Embryonic facial prominence (tissue), 1 donor: ENCODE measurements around the gene SETD2.

Experiments used
- DNase-seq: peaks from one replicate; pipeline ENCODE4 v3.0.0-alpha.2; 2016; ENCODE audit errors: extremely low spot score

The SETD2 gene

DNA sequence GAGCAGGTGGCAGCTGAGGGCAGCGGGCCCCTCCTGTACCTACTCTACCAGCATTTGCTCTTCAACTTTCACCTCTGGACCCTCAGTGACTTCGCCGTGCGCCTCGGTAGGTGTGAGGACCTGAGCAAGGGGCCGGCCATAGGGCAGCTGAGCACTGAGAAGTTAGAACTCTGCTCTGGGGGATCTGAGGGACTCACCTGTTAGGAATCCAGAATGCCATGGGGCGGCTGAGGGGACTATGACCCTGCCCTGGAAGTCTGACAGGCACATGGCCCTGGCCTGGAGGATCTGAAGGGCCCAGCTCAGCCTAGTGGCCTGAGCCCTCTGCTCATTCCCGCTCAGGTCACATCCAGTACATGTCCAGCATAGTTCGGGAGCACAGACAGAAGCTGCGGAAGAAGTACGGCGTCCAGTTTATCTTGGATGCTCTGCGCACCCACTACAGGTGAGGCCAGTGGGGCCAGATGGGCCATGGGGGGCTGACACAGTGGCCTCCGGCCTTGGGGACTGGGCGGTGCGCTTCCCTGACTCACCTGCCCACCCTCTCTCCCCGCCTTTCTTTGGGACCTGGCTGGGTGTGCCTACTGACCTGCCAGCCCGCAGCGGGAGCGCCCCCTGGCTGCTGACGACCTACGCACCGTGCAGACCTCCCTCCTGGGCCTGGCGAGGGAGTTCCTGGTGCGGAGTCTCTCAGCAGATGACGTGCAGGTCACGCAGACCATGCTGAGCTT is 165.6 kb downstream of the SETD2 start:
- no peak for DNase-seq

DNA sequence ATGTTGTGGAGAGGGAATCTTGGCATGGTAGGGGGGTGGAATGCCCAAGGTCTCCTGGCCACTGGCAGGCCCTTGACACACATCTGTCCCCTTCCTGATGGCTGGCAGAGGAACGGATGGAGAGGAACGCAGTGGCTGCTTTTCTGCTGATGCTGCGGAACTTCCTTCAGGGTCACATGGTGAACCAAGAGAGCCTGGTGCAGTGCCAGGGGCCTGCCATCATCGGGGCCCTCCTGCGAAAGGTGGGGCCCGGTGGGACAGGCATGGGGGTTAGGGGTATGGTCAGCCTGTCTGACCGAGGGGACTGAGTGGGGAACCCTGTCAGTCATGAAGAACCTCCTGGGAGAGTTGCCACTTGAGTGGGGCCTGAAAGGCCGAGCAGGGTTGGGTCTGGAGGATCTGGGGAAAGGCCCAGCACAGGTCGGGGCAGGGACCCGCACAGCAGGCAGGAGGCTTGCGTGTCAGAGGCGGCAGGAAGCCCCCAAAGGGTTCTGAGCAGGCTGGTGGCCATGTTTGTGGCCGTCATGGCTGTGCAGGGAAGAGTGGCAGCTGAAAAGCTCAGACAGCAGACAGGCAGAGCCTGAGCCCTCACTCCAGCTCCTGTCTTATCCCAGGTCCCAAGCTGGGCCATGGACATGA is 166.3 kb downstream of the SETD2 start:
- DNase-seq, result no peak

GRCh38 chr3:46996689-46997452 is 167.0 kb downstream of the SETD2 start:
- DNase-seq, result no peak

GRCh38 chr3:46995901-46996562 is 167.9 kb downstream of the SETD2 start:
- no peak for DNase-seq

DNA sequence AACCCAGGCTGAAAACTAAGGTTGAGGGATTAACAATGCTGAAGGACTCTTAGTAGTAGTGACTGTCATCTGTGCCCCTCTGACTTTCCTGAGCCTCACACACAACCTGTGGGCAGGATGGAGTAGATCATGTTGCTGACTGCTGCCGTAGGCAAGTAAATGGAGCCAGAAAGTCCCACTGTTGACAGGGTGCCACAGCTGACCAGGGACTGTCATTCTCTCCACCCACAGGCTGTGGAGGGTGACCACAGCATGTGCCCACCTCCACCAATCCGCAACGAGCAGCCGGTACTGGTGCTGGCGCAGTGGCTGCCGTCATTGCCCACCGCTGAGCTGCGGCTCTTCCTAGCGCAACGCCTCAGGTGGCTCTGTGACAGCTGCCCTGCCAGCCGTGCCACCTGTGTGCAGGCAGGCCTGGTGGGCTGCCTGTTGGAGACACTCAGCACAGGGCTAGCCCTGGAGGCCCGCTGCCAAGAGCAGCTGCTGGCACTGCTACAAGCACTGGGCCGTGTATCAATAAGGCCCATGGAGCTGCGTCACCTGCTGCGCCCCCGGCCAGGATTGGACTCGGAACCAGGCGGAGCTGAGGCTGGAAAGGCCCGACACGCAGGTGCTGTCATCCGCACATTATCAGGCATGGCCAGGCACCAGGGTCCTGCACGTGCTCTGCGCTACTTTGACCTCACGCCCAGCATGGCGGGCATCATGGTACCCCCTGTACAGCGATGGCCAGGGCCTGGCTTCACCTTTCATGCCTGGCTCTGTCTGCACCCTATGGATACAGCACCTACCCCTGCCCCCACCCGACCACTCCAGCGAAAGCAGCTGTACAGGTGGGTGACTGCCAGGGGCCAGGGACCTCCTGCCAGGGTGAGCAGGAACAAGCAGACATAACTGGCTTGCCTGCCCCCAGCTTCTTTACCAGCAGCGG is 168.8 kb downstream of the SETD2 start:
- DNase-seq, result no peak

GRCh38 chr3:46993986-46994385 is 169.9 kb downstream of the SETD2 start:
- DNase-seq, result no peak

- no peak for DNase-seq
Measured at GRCh38 chr3:46993292-46993691, 170.6 kb downstream of the SETD2 start.

DNA sequence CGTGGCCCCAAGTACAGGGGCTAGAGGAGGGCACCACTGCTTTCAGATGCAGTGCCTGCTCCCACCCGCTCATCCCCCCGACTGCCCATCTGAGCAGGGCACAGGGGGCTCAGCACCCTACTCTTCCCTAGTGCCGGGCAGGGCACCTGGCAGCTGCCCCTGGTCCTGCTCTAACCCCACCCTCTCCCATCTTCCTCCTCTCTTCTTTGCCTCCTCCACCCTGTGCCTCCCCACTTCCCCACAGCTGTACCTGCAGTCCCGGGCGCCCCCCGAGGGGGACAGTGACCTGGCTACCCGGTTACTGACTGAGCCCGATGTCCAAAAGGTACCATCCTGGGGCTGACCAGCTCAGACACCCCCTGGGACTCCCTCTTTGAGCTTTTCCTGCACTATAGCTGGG is 171.7 kb downstream of the SETD2 start:
- DNase-seq, result no peak

- DNase-seq, result no peak
Measured at GRCh38 chr3:46991406-46992165, 172.3 kb downstream of the SETD2 start.

- no peak for DNase-seq
Measured at GRCh38 chr3:46990573-46991374, 173.1 kb downstream of the SETD2 start.

DNA sequence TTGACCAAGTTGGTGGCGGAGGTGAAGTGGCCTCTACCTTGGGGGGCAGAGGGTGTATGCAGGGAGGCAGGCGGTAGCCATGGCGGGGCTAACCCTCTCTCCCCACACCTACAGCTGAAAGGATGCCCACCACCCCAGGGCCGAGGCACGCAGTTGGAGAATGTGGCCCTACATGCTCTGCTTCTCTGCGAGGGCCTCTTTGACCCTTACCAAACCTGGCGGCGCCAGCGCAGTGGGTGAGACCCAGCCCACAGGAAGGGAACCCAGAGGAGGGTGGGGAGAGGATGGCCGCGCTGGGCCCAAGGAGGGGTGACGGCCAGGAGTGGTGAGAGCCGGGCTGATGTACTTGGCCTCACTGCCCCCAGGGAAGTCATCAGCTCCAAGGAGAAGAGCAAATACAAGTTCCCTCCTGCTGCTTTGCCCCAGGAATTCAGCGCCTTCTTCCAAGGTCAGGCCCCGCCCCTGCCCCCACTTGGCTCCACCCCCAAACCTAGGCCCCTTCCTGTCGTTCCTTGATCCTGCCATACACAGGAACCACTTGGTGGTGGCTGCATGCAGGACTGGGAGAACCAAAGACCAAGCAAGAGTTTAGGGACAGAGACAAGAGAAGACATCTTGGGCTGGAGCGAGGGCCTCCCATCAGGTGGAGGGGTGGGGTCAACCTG is 174.6 kb downstream of the SETD2 start:
- DNase-seq, result no peak

DNA sequence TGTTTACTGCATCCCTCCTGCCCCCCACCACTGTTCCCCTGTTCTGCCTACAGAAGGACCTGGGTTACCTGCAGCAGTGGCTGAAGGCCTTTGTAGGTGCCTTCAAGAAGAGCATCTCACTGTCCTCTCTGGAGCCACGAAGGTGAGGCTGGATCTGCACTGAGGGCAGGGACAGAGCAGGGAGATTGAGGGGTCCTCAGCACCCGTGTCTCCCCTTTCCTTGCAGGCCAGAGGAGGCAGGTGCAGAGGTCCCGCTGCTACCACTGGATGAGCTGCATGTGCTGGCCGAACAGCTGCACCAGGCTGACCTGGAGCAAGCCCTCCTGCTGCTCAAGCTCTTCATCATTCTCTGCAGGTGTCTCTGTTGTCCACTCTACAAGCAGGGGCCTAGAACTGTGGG is 175.3 kb downstream of the SETD2 start:
- no peak for DNase-seq

DNA sequence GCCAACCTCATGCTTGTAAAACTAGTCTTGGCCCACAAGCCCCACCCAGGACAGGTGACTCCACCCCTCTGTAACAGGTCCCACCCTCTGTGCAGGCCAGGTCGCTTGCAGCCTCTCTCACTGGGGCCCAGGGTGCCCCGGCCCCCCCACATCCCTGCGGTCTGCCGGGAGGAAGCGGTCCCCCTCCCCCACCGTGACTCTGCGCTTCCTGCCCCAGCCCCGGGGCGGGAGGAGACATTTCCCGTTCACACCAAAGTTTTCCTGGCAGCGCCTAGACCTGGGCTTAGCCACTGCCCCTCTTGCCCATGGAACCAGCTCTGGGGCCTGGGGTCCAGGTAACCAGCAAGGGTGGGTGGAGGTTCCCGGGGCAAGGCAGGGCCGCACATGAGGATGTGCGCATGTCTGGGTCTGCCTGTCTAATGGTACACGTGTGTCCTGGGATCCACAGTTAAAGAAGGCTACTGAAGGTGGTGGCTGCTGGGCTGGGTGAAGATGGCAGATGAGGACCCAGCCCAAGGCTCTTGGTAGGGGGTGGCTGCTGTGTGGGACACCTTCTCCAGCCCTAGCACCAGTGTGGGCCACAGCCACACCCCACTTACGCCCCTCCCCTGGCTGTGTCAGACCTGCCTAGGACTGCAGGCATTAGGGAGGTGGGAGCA is 176.0 kb downstream of the SETD2 start:
- no peak for DNase-seq

DNA sequence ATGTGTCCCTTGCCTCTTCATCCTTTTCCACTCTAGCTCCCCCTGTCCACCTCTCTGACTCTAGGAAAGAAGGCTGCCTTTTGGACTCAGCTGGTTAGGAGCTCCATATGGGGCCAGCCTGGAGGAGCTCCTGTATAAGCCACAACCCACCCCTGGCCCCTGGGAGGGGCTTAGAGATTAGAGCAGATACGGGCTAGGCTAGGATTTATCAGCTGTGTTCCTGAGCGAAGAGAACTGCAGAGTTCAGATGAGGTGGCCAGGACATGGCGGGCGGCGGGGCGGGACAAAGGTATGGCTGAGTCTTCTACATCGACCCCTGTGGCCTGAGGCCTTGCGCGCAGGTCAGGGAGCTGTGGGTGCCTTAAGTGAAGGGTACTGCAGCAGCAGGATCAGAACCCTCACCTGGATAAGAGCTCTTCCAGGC is 176.6 kb downstream of the SETD2 start:
- no peak for DNase-seq

GRCh38 chr3:46986782-46987310 is 177.1 kb downstream of the SETD2 start:
- no peak for DNase-seq

DNA sequence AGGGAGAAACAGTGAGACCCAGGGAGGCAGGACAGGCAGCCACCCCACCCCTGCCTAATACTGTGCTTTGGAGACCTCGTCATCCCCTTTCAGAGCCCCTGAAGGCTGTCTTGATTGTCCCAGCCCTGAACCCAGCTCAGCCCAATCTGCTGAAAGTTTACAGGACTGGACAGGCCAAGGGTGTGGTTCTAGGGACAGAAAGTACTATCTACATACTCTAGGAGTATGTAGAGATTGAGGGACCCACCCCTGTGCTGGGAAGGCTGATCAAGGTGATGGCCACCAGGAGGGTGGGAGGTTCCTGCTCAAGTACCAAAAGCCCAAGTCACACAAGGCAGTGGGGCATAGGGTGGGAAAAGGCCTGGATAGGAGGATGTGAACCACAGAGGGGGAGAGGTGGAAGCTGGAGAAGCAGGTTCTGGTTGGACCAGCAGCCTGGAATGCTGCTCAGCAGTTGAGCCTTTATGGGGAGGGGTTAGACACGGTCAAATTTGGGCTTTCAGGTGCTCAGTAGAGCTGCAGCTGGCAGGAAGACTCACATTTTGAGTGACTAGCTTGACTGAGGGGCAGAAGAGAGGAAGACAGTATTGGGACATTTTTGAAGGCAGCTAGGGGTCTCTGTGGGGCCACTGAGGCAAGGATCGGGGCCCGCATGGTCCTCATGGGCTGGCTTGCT is 177.7 kb downstream of the SETD2 start:
- no peak for DNase-seq

GRCh38 chr3:46985588-46985987 is 178.3 kb downstream of the SETD2 start:
- no peak for DNase-seq
